ENCODE measurements around the gene LIMA1. TPM values are rescaled to one million over a fixed set of nuclear protein-coding genes. Genes with fewer than 3 reads are reported as not detected.

The LIMA1 gene
- total RNA-seq, 3 donors from 2014 or later (not counting 1 experiment from before 2014, with no cell fraction given), result 12.0 to 16.2 (median 13.7) TPM

GRCh38 chr12:50188241-50188781 is 95.0 kb downstream of the LIMA1 start:
- peaks cover 3% of the 10 kb centered on the region for H3K4me1 ChIP-seq (ENCODE audit: control insufficient read depth, insufficient read depth, low read length)
- no peaks in the 10 kb centered on the region for H3K27me3 ChIP-seq (ENCODE audit: control insufficient read depth, insufficient read depth, low read length)
- Mint-ChIP-seq H3K4me3 (no peak overlapping the region), H3K27me3 (ENCODE audit: low read depth in 2 of 2) (no peaks in the 10 kb centered on the region), H3K9me3 (no peaks in the 10 kb centered on the region), H3K27ac (no peak overlapping the region), H3K36me3 (no peaks in the 10 kb centered on the region), H3K4me1 (peaks cover 0 to 5% of the 10 kb centered on the region in 2 donors)
- H3K27ac ChIP-seq (ENCODE audit: low read length), result no peak overlapping the region
- 92% methylated on average over 4 of the region's 4 CpGs for WGBS (ENCODE audit: insufficient coverage)
- DNase-seq (no peak), ATAC-seq (peak in 1 of 3 donors; percentile 14)
- intact Hi-C loops (cut with micrococcal nuclease), result no loop called here
- H3K4me3 ChIP-seq (ENCODE audit: low read length), result no peak overlapping the region
- peaks cover 5% of the 10 kb centered on the region for H3K36me3 ChIP-seq (ENCODE audit: control insufficient read depth, insufficient read depth, low read length)
- TF ChIP-seq, protein P1, sequence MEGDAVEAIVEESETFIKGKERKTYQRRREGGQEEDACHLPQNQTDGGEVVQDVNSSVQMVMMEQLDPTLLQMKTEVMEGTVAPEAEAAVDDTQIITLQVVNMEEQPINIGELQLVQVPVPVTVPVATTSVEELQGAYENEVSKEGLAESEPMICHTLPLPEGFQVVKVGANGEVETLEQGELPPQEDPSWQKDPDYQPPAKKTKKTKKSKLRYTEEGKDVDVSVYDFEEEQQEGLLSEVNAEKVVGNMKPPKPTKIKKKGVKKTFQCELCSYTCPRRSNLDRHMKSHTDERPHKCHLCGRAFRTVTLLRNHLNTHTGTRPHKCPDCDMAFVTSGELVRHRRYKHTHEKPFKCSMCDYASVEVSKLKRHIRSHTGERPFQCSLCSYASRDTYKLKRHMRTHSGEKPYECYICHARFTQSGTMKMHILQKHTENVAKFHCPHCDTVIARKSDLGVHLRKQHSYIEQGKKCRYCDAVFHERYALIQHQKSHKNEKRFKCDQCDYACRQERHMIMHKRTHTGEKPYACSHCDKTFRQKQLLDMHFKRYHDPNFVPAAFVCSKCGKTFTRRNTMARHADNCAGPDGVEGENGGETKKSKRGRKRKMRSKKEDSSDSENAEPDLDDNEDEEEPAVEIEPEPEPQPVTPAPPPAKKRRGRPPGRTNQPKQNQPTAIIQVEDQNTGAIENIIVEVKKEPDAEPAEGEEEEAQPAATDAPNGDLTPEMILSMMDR (IDR thresholded peaks at IDR 0.05), result no peak
- no peaks in the 10 kb centered on the region for H3K9me3 ChIP-seq (ENCODE audit: control insufficient read depth, insufficient read depth, low read length)

DNA sequence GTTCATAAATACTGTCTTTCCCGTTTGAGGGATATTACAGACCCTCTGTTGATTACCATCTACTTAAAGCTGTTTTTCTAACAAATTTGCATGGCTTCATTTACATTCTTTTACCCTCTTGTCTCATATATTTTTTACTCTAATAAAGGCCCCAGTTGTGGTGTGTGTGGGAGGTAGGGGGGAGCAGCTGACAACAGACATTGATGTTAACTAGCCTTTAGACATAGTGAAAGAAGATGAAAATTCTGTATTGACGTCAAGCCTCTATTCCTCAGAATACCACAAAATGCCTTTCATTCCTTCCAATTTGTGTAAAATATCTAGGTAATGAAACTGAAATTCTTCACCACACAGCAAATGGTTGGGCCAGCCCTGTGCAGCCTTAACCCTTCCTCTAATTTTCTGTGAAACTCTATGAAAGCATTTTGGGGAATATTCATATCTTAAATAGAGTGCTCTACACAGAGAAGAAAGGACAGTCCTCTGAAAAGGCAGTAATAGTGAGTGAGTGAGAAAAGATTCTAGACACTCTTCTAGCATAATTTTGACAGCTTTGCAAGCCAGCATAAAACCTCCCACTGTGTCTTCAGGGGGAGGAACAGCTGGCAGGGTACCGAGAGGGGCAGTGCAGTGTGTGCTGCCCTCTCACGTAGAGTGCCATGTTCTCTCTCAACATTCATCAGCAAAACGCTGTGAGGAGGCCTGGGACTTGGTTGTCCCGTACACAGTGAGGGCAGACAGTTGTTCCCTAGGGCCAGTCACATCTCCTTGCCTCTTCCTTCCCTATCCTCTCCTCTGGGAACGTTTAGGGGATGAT is 96.0 kb downstream of the LIMA1 start:
- H3K9me3 Mint-ChIP-seq, result no peaks in the 10 kb centered on the region
- no peak overlapping the region for H3K27ac Mint-ChIP-seq
- H3K36me3 Mint-ChIP-seq, result no peaks in the 10 kb centered on the region
- TF ChIP-seq, protein P1 (IDR thresholded peaks at IDR 0.05), result no peak
- H3K9me3 ChIP-seq (ENCODE audit: control insufficient read depth, insufficient read depth, low read length), result no peaks in the 10 kb centered on the region
- no peak overlapping the region for H3K4me3 Mint-ChIP-seq
- intact Hi-C loops (cut with micrococcal nuclease), result no loop called here
- ATAC-seq (no peak), DNase-seq (no peak)
- WGBS (ENCODE audit: insufficient coverage), result 88% methylated on average over 5 of the region's 7 CpGs
- H3K4me3 ChIP-seq (ENCODE audit: low read length), result no peak overlapping the region
- no peaks in the 10 kb centered on the region for H3K27me3 Mint-ChIP-seq (ENCODE audit: low read depth in 2 of 2)
- H3K36me3 ChIP-seq (ENCODE audit: control insufficient read depth, insufficient read depth, low read length), result peaks cover 2% of the 10 kb centered on the region
- H3K27ac ChIP-seq (ENCODE audit: low read length), result no peak overlapping the region
- H3K4me1 ChIP-seq (ENCODE audit: control insufficient read depth, insufficient read depth, low read length), result peaks cover 3% of the 10 kb centered on the region
- no peaks in the 10 kb centered on the region for H3K27me3 ChIP-seq (ENCODE audit: control insufficient read depth, insufficient read depth, low read length)
- H3K4me1 Mint-ChIP-seq, result peaks cover 0 to 5% of the 10 kb centered on the region in 2 donors

DNA sequence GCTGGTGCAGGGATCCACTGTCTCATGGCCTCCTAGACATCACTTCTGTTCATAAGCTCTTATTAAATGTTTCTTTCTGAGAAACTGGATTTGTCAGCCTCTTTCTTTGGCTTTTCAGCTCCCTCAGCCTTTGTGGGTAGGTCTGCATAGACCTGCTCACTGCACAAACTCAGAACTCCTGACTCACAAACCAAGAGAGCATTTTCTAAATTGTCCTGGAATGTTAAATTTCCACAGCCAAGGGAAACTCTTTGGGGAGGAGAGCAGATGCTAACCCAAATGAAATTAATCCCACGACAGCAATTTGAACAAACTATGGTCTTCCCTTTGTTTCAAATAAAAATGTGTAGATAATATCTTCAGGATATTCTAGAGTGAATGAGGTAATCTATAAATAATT is 96.6 kb downstream of the LIMA1 start:
- H3K9me3 Mint-ChIP-seq, result no peaks in the 10 kb centered on the region
- DNase-seq (no peak), ATAC-seq (no peak)
- no CpG with 5 or more reads among the region's 1 CpG for WGBS (ENCODE audit: insufficient coverage)
- no peaks in the 10 kb centered on the region for H3K27me3 Mint-ChIP-seq (ENCODE audit: low read depth in 2 of 2)
- no peak overlapping the region for H3K27ac Mint-ChIP-seq
- Histone ChIP-seq H3K4me3 (ENCODE audit: low read length) (no peak overlapping the region), H3K36me3 (ENCODE audit: control insufficient read depth, insufficient read depth, low read length) (peaks cover 6% of the 10 kb centered on the region), H3K4me1 (ENCODE audit: control insufficient read depth, insufficient read depth, low read length) (peaks cover 3% of the 10 kb centered on the region), H3K9me3 (ENCODE audit: control insufficient read depth, insufficient read depth, low read length) (no peaks in the 10 kb centered on the region), H3K27ac (ENCODE audit: low read length) (no peak overlapping the region), H3K27me3 (ENCODE audit: control insufficient read depth, insufficient read depth, low read length) (no peaks in the 10 kb centered on the region)
- peaks cover 0 to 5% of the 10 kb centered on the region in 2 donors for H3K4me1 Mint-ChIP-seq
- intact Hi-C loops (cut with micrococcal nuclease), result no loop called here
- H3K4me3 Mint-ChIP-seq, result no peak overlapping the region
- TF ChIP-seq, protein P1 (IDR thresholded peaks at IDR 0.05), result no peak
- no peaks in the 10 kb centered on the region for H3K36me3 Mint-ChIP-seq

Data from natural killer cell (primary cell).